ENCODE data around the gene NLRP13. TPM values are rescaled to one million over a fixed set of nuclear protein-coding genes. Genes with fewer than 3 reads are reported as not detected.
A peak's percentile ranks its signal among the peaks of the same experiment; 100 is the strongest.

NLRP13 gene
- polyA plus RNA-seq (2013, experiment 1 of 2) = not detected
- polyA plus RNA-seq (2013, experiment 2 of 2) = not detected

GRCh38 chr19:55931936-55932386 lies at the start of gene NLRP13:
Gene NLRP13 (minus strand): TSS chr19:55932336. CDS start chr19:55932311, 25 bp downstream.
- no CpG with 5 or more reads among the region's 8 CpGs for WGBS, 2 donors (ENCODE audit: extremely low coverage in 2 of 2, insufficient read length in 2 of 2, insufficient replicate concordance in 1 of 2)
- Histone ChIP-seq H3K4me3 (ENCODE audit: low read length in 2 of 2) (no peak within 1 kb of the TSS), H3K9ac (ENCODE audit: low read depth, low read length, poor library complexity) (no peak within 1 kb of the TSS), H2BK120ac (ENCODE audit: low read depth, low read length) (no peak within 1 kb of the TSS), H3K36me3 (replicated peaks in 1 of 2; ENCODE audit: control insufficient read depth in 2 of 2, insufficient read depth in 2 of 2, low read length in 2 of 2) (no peaks in the 10 kb centered on the region), H2BK5ac (ENCODE audit: low read length) (no peak within 1 kb of the TSS), H2AK5ac (ENCODE audit: low read depth, low read length) (no peak within 1 kb of the TSS), H3K27me3 (ENCODE audit: control insufficient read depth in 3 of 3, insufficient read depth in 3 of 3, low read depth in 1 of 3, low read length in 3 of 3) (peaks cover 0 to 10% (median 0%) of the 10 kb centered on the region in 3 experiments), H3K18ac (ENCODE audit: low read length) (no peak within 1 kb of the TSS), H3K4me2 (ENCODE audit: insufficient read depth, low read length, poor library complexity, severe bottlenecking) (no peak within 1 kb of the TSS), H3K9me3 (replicated peaks in 1 of 2; ENCODE audit: control insufficient read depth in 2 of 2, insufficient read depth in 1 of 2, low read depth in 1 of 2, low read length in 2 of 2) (peaks cover 0 to 29% of the 10 kb centered on the region in 2 donors), H2AFZ (ENCODE audit: low read length) (no peak within 1 kb of the TSS), H3K4ac (ENCODE audit: low read length) (no peak within 1 kb of the TSS), H4K8ac (ENCODE audit: low read depth, low read length) (no peak within 1 kb of the TSS), H3K4me1 (ENCODE audit: control insufficient read depth in 2 of 2, insufficient read depth in 1 of 2, low read depth in 1 of 2, low read length in 2 of 2) (no peaks in the 10 kb centered on the region), H3K79me1 (ENCODE audit: low read depth, low read length) (no peaks in the 10 kb centered on the region), H2BK15ac (ENCODE audit: low read length) (no peak within 1 kb of the TSS), H3K23ac (ENCODE audit: low read depth, low read length, poor library complexity) (no peak within 1 kb of the TSS), H3K27ac (replicated peaks; ENCODE audit: low read length) (no peak within 1 kb of the TSS), H2BK12ac (ENCODE audit: low read length) (no peak within 1 kb of the TSS), H3K14ac (ENCODE audit: low read length) (no peak within 1 kb of the TSS), H4K91ac (ENCODE audit: low read depth, low read length, poor library complexity) (no peak within 1 kb of the TSS)
- no peak for DNase-seq (ENCODE audit: low spot score)

GRCh38 chr19:55980415-55980814 lies 48.3 kb upstream of the NLRP13 start:
- Histone ChIP-seq H3K4ac (ENCODE audit: low read length) (no peak overlapping the region), H3K4me3 (ENCODE audit: low read length in 2 of 2) (no peak overlapping the region), H4K8ac (ENCODE audit: low read depth, low read length) (no peak overlapping the region), H3K9me3 (replicated peaks in 1 of 2; ENCODE audit: control insufficient read depth in 2 of 2, insufficient read depth in 1 of 2, low read depth in 1 of 2, low read length in 2 of 2) (peaks cover 0 to 21% of the 10 kb centered on the region in 2 donors), H2BK15ac (ENCODE audit: low read length) (no peak overlapping the region), H2AFZ (ENCODE audit: low read length) (no peak overlapping the region), H2BK12ac (ENCODE audit: low read length) (no peak overlapping the region), H3K18ac (ENCODE audit: low read length) (no peak overlapping the region), H3K14ac (ENCODE audit: low read length) (no peak overlapping the region), H3K4me1 (ENCODE audit: control insufficient read depth in 2 of 2, insufficient read depth in 1 of 2, low read depth in 1 of 2, low read length in 2 of 2) (no peaks in the 10 kb centered on the region), H2BK5ac (ENCODE audit: low read length) (no peak overlapping the region), H2AK5ac (ENCODE audit: low read depth, low read length) (no peak overlapping the region), H3K9ac (ENCODE audit: low read depth, low read length, poor library complexity) (no peak overlapping the region), H3K23ac (ENCODE audit: low read depth, low read length, poor library complexity) (no peak overlapping the region), H3K79me1 (ENCODE audit: low read depth, low read length) (no peaks in the 10 kb centered on the region), H2BK120ac (ENCODE audit: low read depth, low read length) (no peak overlapping the region), H3K27ac (replicated peaks; ENCODE audit: low read length) (no peak overlapping the region), H3K4me2 (ENCODE audit: insufficient read depth, low read length, poor library complexity, severe bottlenecking) (no peak overlapping the region), H3K27me3 (ENCODE audit: control insufficient read depth in 3 of 3, insufficient read depth in 3 of 3, low read depth in 1 of 3, low read length in 3 of 3) (no peaks in the 10 kb centered on the region), H3K36me3 (replicated peaks in 1 of 2; ENCODE audit: control insufficient read depth in 2 of 2, insufficient read depth in 2 of 2, low read length in 2 of 2) (no peaks in the 10 kb centered on the region), H4K91ac (ENCODE audit: low read depth, low read length, poor library complexity) (no peak overlapping the region)
- no peak for DNase-seq (ENCODE audit: low spot score)
- no CpG with 5 or more reads among the region's 9 CpGs for WGBS, 2 donors (ENCODE audit: extremely low coverage in 2 of 2, insufficient read length in 2 of 2, insufficient replicate concordance in 1 of 2)

GRCh38 chr19:55973982-55974381 lies 41.8 kb upstream of the NLRP13 start:
- H2BK15ac ChIP-seq (ENCODE audit: low read length) = no peak overlapping the region
- H3K4me2 ChIP-seq (ENCODE audit: insufficient read depth, low read length, poor library complexity, severe bottlenecking) = no peak overlapping the region
- no peak overlapping the region for H2BK5ac ChIP-seq (ENCODE audit: low read length)
- H2AFZ ChIP-seq (ENCODE audit: low read length) = no peak overlapping the region
- no peak overlapping the region for H4K91ac ChIP-seq (ENCODE audit: low read depth, low read length, poor library complexity)
- H3K79me1 ChIP-seq (ENCODE audit: low read depth, low read length) = no peaks in the 10 kb centered on the region
- H2BK120ac ChIP-seq (ENCODE audit: low read depth, low read length) = no peak overlapping the region
- no peaks in the 10 kb centered on the region for H3K4me1 ChIP-seq (ENCODE audit: control insufficient read depth in 2 of 2, insufficient read depth in 1 of 2, low read depth in 1 of 2, low read length in 2 of 2)
- no peak overlapping the region for H2AK5ac ChIP-seq (ENCODE audit: low read depth, low read length)
- no peak overlapping the region for H3K4ac ChIP-seq (ENCODE audit: low read length)
- H2BK12ac ChIP-seq (ENCODE audit: low read length) = no peak overlapping the region
- no peak overlapping the region for H4K8ac ChIP-seq (ENCODE audit: low read depth, low read length)
- no peak overlapping the region for H3K27ac ChIP-seq (replicated peaks; ENCODE audit: low read length)
- H3K36me3 ChIP-seq (replicated peaks in 1 of 2; ENCODE audit: control insufficient read depth in 2 of 2, insufficient read depth in 2 of 2, low read length in 2 of 2) = no peaks in the 10 kb centered on the region
- no CpG with 5 or more reads among the region's 3 CpGs for WGBS, 2 donors (ENCODE audit: extremely low coverage in 2 of 2, insufficient read length in 2 of 2, insufficient replicate concordance in 1 of 2)
- no peak overlapping the region for H3K18ac ChIP-seq (ENCODE audit: low read length)
- H3K27me3 ChIP-seq (ENCODE audit: control insufficient read depth in 3 of 3, insufficient read depth in 3 of 3, low read depth in 1 of 3, low read length in 3 of 3) = no peaks in the 10 kb centered on the region
- H3K4me3 ChIP-seq (ENCODE audit: low read length in 2 of 2) = no peak overlapping the region
- no peak for DNase-seq (ENCODE audit: low spot score)
- H3K9me3 ChIP-seq (replicated peaks in 1 of 2; ENCODE audit: control insufficient read depth in 2 of 2, insufficient read depth in 1 of 2, low read depth in 1 of 2, low read length in 2 of 2) = peaks cover 3 to 21% of the 10 kb centered on the region in 2 donors
- no peak overlapping the region for H3K23ac ChIP-seq (ENCODE audit: low read depth, low read length, poor library complexity)
- no peak overlapping the region for H3K14ac ChIP-seq (ENCODE audit: low read length)
- H3K9ac ChIP-seq (ENCODE audit: low read depth, low read length, poor library complexity) = no peak overlapping the region

- Histone ChIP-seq H3K23ac (ENCODE audit: low read depth, low read length, poor library complexity) (no peak overlapping the region), H3K4me3 (ENCODE audit: low read length in 2 of 2) (peak overlapping the region in 1 of 2 donors; percentile 9), H3K36me3 (replicated peaks in 1 of 2; ENCODE audit: control insufficient read depth in 2 of 2, insufficient read depth in 2 of 2, low read length in 2 of 2) (no peaks in the 10 kb centered on the region), H3K4ac (ENCODE audit: low read length) (no peak overlapping the region), H2AK5ac (ENCODE audit: low read depth, low read length) (no peak overlapping the region), H2BK5ac (ENCODE audit: low read length) (no peak overlapping the region), H3K27ac (replicated peaks; ENCODE audit: low read length) (no peak overlapping the region), H3K9ac (ENCODE audit: low read depth, low read length, poor library complexity) (no peak overlapping the region), H3K27me3 (ENCODE audit: control insufficient read depth in 3 of 3, insufficient read depth in 3 of 3, low read depth in 1 of 3, low read length in 3 of 3) (no peaks in the 10 kb centered on the region), H4K91ac (ENCODE audit: low read depth, low read length, poor library complexity) (no peak overlapping the region), H3K4me2 (ENCODE audit: insufficient read depth, low read length, poor library complexity, severe bottlenecking) (no peak overlapping the region), H3K9me3 (replicated peaks in 1 of 2; ENCODE audit: control insufficient read depth in 2 of 2, insufficient read depth in 1 of 2, low read depth in 1 of 2, low read length in 2 of 2) (peaks cover 0 to 31% of the 10 kb centered on the region in 2 donors), H2BK15ac (ENCODE audit: low read length) (no peak overlapping the region), H3K4me1 (ENCODE audit: control insufficient read depth in 2 of 2, insufficient read depth in 1 of 2, low read depth in 1 of 2, low read length in 2 of 2) (no peaks in the 10 kb centered on the region), H4K8ac (ENCODE audit: low read depth, low read length) (no peak overlapping the region), H2BK12ac (ENCODE audit: low read length) (no peak overlapping the region), H2BK120ac (ENCODE audit: low read depth, low read length) (no peak overlapping the region), H3K79me1 (ENCODE audit: low read depth, low read length) (no peaks in the 10 kb centered on the region), H2AFZ (ENCODE audit: low read length) (no peak overlapping the region), H3K18ac (ENCODE audit: low read length) (no peak overlapping the region), H3K14ac (ENCODE audit: low read length) (no peak overlapping the region)
- WGBS, 2 donors (ENCODE audit: extremely low coverage in 2 of 2, insufficient read length in 2 of 2, insufficient replicate concordance in 1 of 2) = no CpG with 5 or more reads among the region's 10 CpGs
- DNase-seq (ENCODE audit: low spot score) = no peak
Measured at GRCh38 chr19:55962186-55962585, 30.1 kb upstream of the NLRP13 start.
